H9 (cell line): ENCODE data around the gene ZMIZ2. TPM values are rescaled to one million over a fixed set of nuclear protein-coding genes. Genes with fewer than 3 reads are reported as not detected.

Experiments used
- DNase-seq: peaks from one replicate; pipeline ENCODE4 v3.0.0-alpha.2; 2017
- H2AFZ ChIP-seq: one replicate; pipeline ENCODE4 v1.6.1; 2013; ENCODE audit warnings: mild to moderate bottlenecking, low read length, control low read depth, moderate library complexity
- H2AK5ac ChIP-seq: 2 replicates; pipeline ENCODE4 v1.6.1; 2013; ENCODE audit warnings: low read length, control low read depth, mixed read lengths; ENCODE audit not compliant: insufficient read length
- H2BK120ac ChIP-seq: one replicate; pipeline ENCODE4 v1.6.1; 2013; ENCODE audit warnings: low read depth, mild to moderate bottlenecking, low read length, control low read depth, inconsistent platforms; ENCODE audit not compliant: poor library complexity, severe bottlenecking
- H2BK12ac ChIP-seq: 2 replicates; pipeline ENCODE4 v1.6.1; 2013; ENCODE audit warnings: low read length, control low read depth, mixed read lengths, low read depth; ENCODE audit not compliant: insufficient read length
- H2BK15ac ChIP-seq: 2 replicates; pipeline ENCODE4 v1.6.1; 2013; ENCODE audit warnings: low read depth, low read length, control low read depth
- H2BK20ac ChIP-seq: one replicate; pipeline ENCODE4 v1.6.1; 2013; ENCODE audit warnings: low read depth, mild to moderate bottlenecking, low read length, control low read depth, inconsistent platforms; ENCODE audit not compliant: poor library complexity, severe bottlenecking
- H2BK5ac ChIP-seq: 2 replicates; pipeline ENCODE4 v1.6.1; 2013; ENCODE audit warnings: low read length, control low read depth, mixed read lengths; ENCODE audit not compliant: insufficient read length
- H3K14ac ChIP-seq: 2 replicates; pipeline ENCODE4 v1.6.1; 2013; ENCODE audit warnings: low read length, control low read depth; ENCODE audit not compliant: insufficient read depth
- H3K18ac ChIP-seq: 2 replicates; pipeline ENCODE4 v1.6.1; 2013; ENCODE audit warnings: low read depth, mild to moderate bottlenecking, mixed read lengths, low read length, control low read depth; ENCODE audit not compliant: insufficient read length
- H3K23ac ChIP-seq: 2 replicates; pipeline ENCODE4 v1.6.1; 2013; ENCODE audit warnings: low read length, control low read depth, mixed read lengths, low read depth; ENCODE audit not compliant: insufficient read length
- H3K23me2 ChIP-seq: 2 replicates; pipeline ENCODE4 v1.6.1; 2013; ENCODE audit warnings: low read depth, mild to moderate bottlenecking, mixed read lengths, low read length, control low read depth; ENCODE audit not compliant: insufficient read length, poor library complexity, severe bottlenecking
- H3K27ac ChIP-seq: 2 replicates; pipeline ENCODE4 v1.5.1; 2013; ENCODE audit warnings: low read length, control low read depth, mixed read lengths, low read depth; ENCODE audit not compliant: insufficient read length
- H3K27me3 ChIP-seq: 2 replicates; pipeline ENCODE4 v1.6.1; 2013; ENCODE audit warnings: low read length, control low read depth, inconsistent platforms; ENCODE audit not compliant: insufficient read depth
- H3K4ac ChIP-seq: 2 replicates; pipeline ENCODE4 v1.6.1; 2013; ENCODE audit warnings: low read depth, mild to moderate bottlenecking, control low read depth, inconsistent platforms, low read length, moderate library complexity
- H3K4me1 ChIP-seq: 2 replicates; pipeline ENCODE4 v1.6.1; 2013; ENCODE audit warnings: low read length, control low read depth, inconsistent platforms; ENCODE audit not compliant: insufficient read depth
- H3K4me2 ChIP-seq: 2 replicates; pipeline ENCODE4 v1.6.1; 2013; ENCODE audit warnings: low read length, control low read depth, mixed read lengths; ENCODE audit not compliant: insufficient read length, insufficient read depth
- H3K56ac ChIP-seq: 2 replicates; pipeline ENCODE4 v1.6.1; 2013; ENCODE audit warnings: low read depth, mild to moderate bottlenecking, mixed read lengths, low read length, control low read depth; ENCODE audit not compliant: insufficient read length
- H3K79me1 ChIP-seq: 2 replicates; pipeline ENCODE4 v1.6.1; 2013; ENCODE audit warnings: low read depth, mild to moderate bottlenecking, moderate library complexity, low read length, control low read depth, inconsistent platforms; ENCODE audit not compliant: insufficient read depth, poor library complexity, severe bottlenecking
- H3K79me2 ChIP-seq: 2 replicates; pipeline ENCODE4 v1.6.1; 2013; ENCODE audit warnings: low read length, control low read depth, inconsistent platforms; ENCODE audit not compliant: insufficient read depth
- H3K9ac ChIP-seq: 2 replicates; pipeline ENCODE4 v1.6.1; 2013; ENCODE audit warnings: low read length, control low read depth, mixed read lengths; ENCODE audit not compliant: insufficient read length; ENCODE audit errors: extremely low read depth
- H3K9me3 ChIP-seq: one replicate; pipeline ENCODE4 v1.6.1; 2013; ENCODE audit warnings: low read depth, low read length, inconsistent platforms; ENCODE audit not compliant: control insufficient read depth
- H3T11ph ChIP-seq: one replicate; pipeline ENCODE4 v1.6.1; 2013; ENCODE audit warnings: mild to moderate bottlenecking, low read length, control low read depth, inconsistent platforms
- H4K20me1 ChIP-seq: one replicate; pipeline ENCODE4 v1.6.1; 2013; ENCODE audit not compliant: control insufficient read depth, insufficient read length, insufficient read depth
- H4K5ac ChIP-seq: 2 replicates; pipeline ENCODE4 v1.6.1; 2013; ENCODE audit warnings: low read depth, mild to moderate bottlenecking, mixed read lengths, low read length, control low read depth; ENCODE audit not compliant: insufficient read length
- H4K8ac ChIP-seq: replicated peaks from 2 replicates; pipeline ENCODE4 v1.6.1; 2013; ENCODE audit warnings: low read length, control low read depth, mixed read lengths, low read depth; ENCODE audit not compliant: insufficient read length
- H4K91ac ChIP-seq: 2 replicates; pipeline ENCODE4 v1.6.1; 2013; ENCODE audit warnings: low read depth, mild to moderate bottlenecking, moderate library complexity, mixed read lengths, low read length, control low read depth; ENCODE audit not compliant: insufficient read length
- H3K27ac Mint-ChIP-seq, 3 experiments: 2 replicates in 2 of 3; 3 replicates in 1 of 3; pipeline ENCODE4 v1.8.0; 2020 to 2021; ENCODE audit warnings: mixed read lengths in 3 of 3, mild to moderate bottlenecking in 1 of 3, moderate library complexity in 1 of 3
- H3K27me3 Mint-ChIP-seq: 2 replicates; pipeline ENCODE4 v1.8.0; 2021; ENCODE audit warnings: low read depth, mild to moderate bottlenecking, moderate library complexity, mixed read lengths
- H3K36me3 Mint-ChIP-seq, 3 experiments: 2 replicates in 2 of 3; 3 replicates in 1 of 3; pipeline ENCODE4 v1.8.0; 2020 to 2021; ENCODE audit warnings: low read depth in 3 of 3, mixed read lengths in 3 of 3; ENCODE audit not compliant: insufficient read depth in 1 of 3
- H3K4me1 Mint-ChIP-seq, 2 experiments: 2 replicates each; pipeline ENCODE4 v1.8.0; 2020; ENCODE audit warnings: mixed read lengths in 2 of 2
- H3K4me3 Mint-ChIP-seq, 2 experiments: 2 replicates in 1 of 2; 3 replicates in 1 of 2; pipeline ENCODE4 v1.8.0; 2020 to 2021; ENCODE audit warnings: mild to moderate bottlenecking in 2 of 2, mixed read lengths in 2 of 2, moderate library complexity in 1 of 2
- H3K9me3 Mint-ChIP-seq, 2 experiments: 2 replicates in 1 of 2; 3 replicates in 1 of 2; pipeline ENCODE4 v1.8.0; 2020; ENCODE audit warnings: mild to moderate bottlenecking in 2 of 2, mixed read lengths in 2 of 2, moderate library complexity in 1 of 2
- CTCF ChIP-seq: fragments of 200-600 bp; sonication (generic); conservative IDR thresholded peaks from 3 replicates; pipeline ENCODE4 v1.8.0; 2021; ENCODE audit warnings: antibody characterized with exemption, mild to moderate bottlenecking
- WGBS: extraction: QIAGEN DNeasy Blood & Tissue Kit; methylation state at CpG from one replicate; pipeline ENCODE4 v1.1.7; 2013; ENCODE audit warnings: missing lambda C conversion rate, low lambda C conversion rate, mixed read lengths; ENCODE audit not compliant: insufficient read length; ENCODE audit errors: extremely low coverage; 5-methylcytosine and 5-hydroxymethylcytosine counted together
- total RNA-seq: library from RNA; stranded (reverse); gene quantifications from 2 replicates; pipeline ENCODE4 v1.2.1, GENCODE V29; 2021

Gene ZMIZ2
- total RNA-seq, 1 experiment from 2014 or later: 72.9 TPM

GRCh38 chr7:44799939-44800338, 51.3 kb downstream of the ZMIZ2 start:
- Histone ChIP-seq H3K23ac (no peak overlapping the region), H3K4me2 (no peak overlapping the region), H3K79me2 (peaks cover 20% of the 10 kb centered on the region; the same call in 1 of the 2 replicates), H3K9me3 (no peaks in the 10 kb centered on the region), H4K8ac (no peak overlapping the region), H2AFZ (no peak overlapping the region), H3K23me2 (peaks cover 5% of the 10 kb centered on the region), H4K20me1 (no peaks in the 10 kb centered on the region), H3K27me3 (no peaks in the 10 kb centered on the region), H3K79me1 (peaks cover 2% of the 10 kb centered on the region), H3K14ac (no peak overlapping the region), H3K9ac (no peak overlapping the region), H2BK120ac (no peak overlapping the region), H3K27ac (no peak overlapping the region), H4K5ac (no peak overlapping the region), H3K18ac (no peak overlapping the region), H3K4me1 (no peaks in the 10 kb centered on the region), H3T11ph (no peak overlapping the region), H2BK20ac (no peak overlapping the region), H2BK5ac (no peak overlapping the region), H3K56ac (no peak overlapping the region), H4K91ac (no peak overlapping the region), H3K4ac (no peak overlapping the region), H2BK12ac (no peak overlapping the region), H2BK15ac (no peak overlapping the region), H2AK5ac (no peak overlapping the region)
- peaks cover 5% of the 10 kb centered on the region; the same call in 1 of the 2 replicates for H3K27me3 Mint-ChIP-seq
- peak overlapping the region in 2 of 3 experiments; percentile 30 to 42; a peak in 2 of 7 replicates for H3K27ac Mint-ChIP-seq
- WGBS: no CpG with 5 or more reads among the region's 4 CpGs
- peaks cover 9 to 15% of the 10 kb centered on the region in 2 experiments for H3K4me1 Mint-ChIP-seq
- peak overlapping the region; percentile 13 to 32; a peak in 2 of 5 replicates for H3K4me3 Mint-ChIP-seq
- H3K36me3 Mint-ChIP-seq: peaks cover 47 to 73% (median 57%) of the 10 kb centered on the region in 3 experiments
- TF ChIP-seq CTCF: no peak
- peaks cover 2 to 3% of the 10 kb centered on the region in 2 experiments; a peak in 2 of 5 replicates for H3K9me3 Mint-ChIP-seq
- DNase-seq: no peak
